Urothelium cell line (cell line): Measurements from ENCODE around the gene ATP2B2.
A peak's percentile ranks its signal among the peaks of the same experiment; 100 is the strongest.

ENCODE experiments used
- DNase-seq: peaks from one replicate; pipeline ENCODE4 v3.0.0; 2011; ENCODE audit warnings: low spot score, mixed read lengths
- FAIRE-seq: peaks from 2 replicates; lab custom pipeline; 2011; peaks lifted over from hg19 to GRCh38; lab: Jason Lieb, UNC

The ATP2B2 gene

DNA sequence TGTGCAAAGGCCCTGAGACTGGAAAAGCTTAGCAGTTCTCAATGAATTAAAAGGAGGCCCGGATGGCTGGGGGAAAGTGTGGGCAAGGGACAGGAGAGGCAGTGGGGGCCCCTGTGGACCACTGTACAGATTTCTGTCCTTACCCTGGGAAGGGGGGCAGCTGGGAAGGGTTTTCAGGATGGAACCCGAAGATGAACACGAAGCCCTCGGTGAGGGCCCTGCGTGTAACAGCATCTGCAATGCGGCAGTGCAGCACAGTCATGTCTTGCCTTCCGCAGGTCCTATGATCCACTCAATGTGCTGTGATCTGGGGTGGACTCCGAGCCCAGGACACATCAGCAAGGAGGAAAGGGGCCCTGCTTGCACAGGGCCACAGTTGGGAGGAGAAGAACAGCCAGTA lies 7.9 kb upstream of the ATP2B2 start:
- FAIRE-seq (no peak), DNase-seq (no peak)

DNA sequence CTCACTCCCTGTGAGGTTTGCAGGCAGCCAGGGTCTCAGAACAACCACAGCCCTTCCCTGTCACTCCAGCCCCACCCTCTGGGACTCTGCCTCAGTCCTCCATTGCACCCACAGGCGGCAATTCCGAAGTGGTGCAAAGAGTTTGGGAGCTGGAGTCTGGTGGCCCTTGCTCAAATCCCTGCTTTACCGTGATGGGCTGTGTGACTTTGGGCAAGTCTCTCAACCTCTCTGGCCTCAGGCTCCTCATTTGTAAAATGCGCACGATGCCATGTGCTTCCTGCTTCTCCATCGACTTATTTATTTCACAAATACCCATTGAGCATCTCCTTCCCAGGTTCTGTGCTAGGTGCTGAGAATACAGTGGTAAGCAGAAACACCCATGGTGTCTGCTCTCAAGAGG lies 7.3 kb upstream of the ATP2B2 start:
- FAIRE-seq (no peak), DNase-seq (no peak)

DNA sequence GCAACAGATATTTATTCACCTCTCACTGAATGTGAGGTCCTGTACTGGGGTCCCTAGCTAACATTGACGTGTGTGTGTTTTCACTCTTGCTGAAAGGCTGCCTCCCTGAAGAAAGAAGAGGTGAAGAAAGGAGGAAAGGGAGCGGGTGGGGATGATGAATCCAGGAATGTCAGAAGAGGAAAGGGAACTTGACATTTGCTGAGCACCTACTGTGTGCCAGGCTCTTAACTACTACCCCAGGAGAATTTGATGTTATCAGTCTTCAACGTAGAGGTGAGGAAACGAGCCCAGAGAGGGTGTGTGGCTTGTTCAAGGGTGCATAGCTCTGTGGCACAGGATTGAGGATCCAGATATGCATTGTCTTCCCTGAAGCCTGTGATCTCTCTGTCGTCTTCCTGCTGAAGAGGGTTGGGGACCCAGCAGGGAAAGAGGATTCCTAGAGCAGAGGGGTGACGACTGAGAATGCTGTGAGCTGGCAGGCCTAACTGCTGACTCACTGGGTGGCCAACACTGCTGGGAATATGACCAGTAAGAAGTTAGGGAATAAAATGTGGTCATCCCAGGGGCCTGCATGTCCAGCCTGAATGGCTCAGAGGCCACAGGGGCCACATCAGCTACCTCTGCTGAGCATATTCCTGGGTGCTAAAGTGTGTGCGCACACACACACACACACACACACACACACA lies 6.6 kb upstream of the ATP2B2 start:
- FAIRE-seq (peak; percentile 40), DNase-seq (peak; percentile 61)

DNA sequence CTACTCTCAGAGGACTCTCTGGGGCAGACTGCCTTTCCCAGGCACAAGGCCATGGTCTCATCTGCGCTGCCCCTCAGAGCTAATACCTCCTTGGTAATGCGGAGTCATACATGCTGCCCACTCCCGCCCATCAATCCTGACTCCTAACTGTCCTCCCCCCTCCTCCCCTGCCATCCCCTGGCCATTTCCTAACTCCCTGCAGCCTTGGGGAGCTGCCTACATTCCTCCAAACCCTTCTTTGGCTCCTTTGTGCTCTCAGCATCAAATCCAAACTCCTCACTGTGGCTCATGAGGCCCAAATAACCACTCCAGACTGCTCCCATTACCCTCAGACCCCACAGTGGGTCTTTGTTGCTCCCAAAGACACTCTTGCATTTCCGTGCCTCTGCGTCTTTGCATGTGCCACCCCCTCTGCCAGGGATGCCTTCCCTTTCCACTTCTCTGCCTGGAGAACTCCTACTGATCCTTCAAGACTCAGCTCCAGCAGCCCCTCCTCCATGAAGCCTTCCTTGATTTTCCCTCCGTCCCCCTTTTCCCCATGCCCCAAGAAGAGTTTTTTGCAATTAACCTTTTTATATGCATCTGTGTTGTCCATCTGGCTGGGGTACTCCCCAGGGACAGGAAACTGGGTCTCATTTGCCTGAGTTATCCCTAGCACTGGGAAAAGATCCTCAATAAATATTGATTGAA lies 5.5 kb upstream of the ATP2B2 start:
- FAIRE-seq = no peak
- DNase-seq = no peak

DNA sequence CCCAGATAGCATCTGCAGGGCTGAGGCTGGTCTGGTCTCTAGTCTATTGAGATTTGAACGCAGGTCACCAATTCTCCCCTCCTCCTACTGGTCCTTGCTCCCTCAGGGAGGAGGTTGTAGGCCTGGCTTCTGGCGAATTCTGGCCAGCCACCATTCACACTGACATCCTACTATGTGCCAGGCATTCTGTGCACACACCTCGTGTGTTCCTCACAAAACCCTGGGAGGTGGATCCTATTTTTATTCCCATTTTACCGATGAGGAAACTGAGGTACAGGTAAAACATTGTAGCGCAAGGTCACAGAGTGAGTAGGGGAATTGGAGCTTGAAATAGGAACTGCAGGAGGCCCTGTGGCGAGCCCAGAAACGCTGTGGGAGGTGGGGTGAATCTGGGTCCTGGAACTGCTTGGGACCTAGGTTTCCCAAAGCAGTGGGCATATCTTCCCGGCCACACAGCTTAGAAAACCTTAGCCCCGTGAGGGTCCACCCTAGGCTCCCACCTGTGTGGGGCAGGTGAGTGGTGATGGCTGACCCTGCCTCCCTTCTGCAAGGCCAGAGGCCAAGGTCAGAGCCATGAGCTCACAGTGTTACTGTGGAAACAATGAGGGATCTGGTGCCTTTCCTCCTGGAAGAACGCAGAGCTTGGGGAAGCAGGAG lies 4.8 kb upstream of the ATP2B2 start:
- DNase-seq (no peak), FAIRE-seq (no peak)

DNA sequence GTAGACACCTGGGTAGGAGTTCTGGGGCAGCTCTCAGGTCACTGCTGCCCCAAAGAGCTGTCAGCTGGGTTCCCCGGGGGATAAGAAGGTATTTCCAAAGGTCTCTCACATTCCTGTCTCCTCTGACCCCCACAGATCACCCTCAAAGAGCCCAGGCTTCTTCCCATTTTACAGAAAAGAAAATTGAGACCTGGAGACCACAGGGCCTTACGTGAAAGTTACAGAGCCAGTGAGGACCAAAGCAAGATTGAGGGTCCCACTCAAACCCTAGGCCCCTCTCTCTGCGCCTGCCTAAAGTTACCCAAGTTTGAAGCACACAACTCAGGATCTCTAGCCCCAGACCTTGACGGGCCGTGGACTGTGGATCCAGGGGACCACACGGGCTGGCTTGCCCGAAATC lies 3.9 kb upstream of the ATP2B2 start:
- no peak for DNase-seq
- no peak for FAIRE-seq

DNA sequence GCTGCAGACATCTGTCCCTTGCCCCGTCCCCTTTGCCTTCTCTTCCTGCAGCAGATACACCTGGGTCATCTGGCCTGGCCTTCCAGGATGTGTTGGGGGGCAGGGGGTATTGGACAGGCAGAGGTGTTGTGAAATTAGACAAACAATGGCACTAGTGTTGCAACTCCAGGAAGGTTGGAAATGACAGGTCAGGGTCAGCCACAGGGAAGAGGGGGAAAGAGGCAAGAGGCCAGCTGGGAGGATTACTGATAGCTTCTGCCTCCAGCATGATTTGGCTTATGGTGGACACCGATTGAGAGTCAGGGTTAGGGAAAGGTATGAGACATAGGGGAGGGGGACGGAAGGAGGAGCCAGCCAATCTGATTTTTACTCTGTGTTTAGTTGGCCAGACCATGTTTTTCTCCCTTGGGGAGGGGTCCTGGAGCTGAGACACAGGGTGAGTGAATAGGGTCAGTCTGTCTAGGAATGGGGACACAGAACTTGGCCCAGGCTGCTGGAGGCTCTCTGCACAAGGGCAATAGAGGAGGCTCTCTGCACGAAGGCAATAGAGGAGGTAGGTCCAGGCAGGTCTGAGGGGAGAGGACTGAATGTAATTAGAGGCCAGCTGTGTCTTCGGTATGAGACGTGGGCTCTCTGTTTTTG lies 3.4 kb upstream of the ATP2B2 start:
- FAIRE-seq = no peak
- no peak for DNase-seq

DNA sequence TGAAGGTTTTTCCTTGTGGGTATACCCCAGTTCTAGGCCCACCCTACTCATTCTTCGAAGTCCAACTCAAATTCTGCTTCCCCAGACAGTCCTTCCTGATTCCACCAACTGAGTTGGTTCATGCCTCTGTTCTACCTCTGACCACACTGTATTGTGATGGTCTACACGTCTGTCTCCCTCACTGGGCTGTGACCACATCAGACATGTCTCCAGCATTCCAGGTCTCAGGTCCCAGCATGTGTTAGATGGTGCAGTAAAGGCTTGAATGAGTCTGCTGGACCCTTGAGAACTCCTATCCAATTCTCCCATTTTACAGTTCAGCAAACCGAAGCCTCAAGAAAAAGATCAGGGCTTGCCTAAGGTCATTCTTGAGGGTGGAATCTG lies 2.8 kb upstream of the ATP2B2 start:
- FAIRE-seq (no peak), DNase-seq (no peak)

DNA sequence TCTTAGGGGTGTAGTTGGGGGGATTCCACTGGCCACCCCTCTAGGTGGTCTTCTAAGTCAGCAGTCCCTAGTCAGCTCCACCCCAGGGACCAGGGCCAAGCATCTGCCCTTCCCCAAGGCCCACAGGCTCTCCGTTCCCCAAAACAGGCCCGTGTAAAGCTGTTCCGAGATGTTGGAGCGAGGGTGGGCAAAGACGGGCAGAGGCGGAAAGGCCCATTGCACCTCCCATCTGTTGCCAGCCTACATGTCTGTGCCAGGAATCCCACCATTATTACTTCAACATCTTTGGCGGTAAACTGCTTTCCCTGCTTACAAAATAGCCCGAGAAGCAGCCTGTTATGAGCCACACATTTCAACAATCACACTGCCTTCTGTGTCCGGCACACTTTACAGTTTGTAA lies 1.9 kb upstream of the ATP2B2 start:
- FAIRE-seq (no peak), DNase-seq (no peak)

DNA sequence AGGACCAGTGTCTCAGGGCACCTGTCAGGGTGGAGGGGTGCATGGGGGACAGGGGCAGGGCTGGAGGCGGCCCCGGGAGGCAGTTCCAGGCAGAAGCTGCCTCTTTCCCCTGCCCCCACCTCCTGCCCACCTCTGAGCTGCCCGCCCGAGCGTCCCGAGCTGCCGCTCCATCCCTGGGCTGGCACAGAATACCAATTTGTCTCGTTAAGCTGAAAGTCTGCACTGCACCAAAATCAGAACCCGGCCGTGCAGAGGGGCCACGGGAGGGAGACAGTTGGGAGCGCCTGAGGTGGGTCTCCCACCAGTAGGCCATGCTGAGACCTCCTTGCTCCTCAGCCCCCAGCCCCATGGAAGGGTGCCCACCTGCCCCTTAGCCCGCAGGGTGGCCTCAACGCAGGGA lies 1.3 kb upstream of the ATP2B2 start:
- DNase-seq (no peak), FAIRE-seq (no peak)

DNA sequence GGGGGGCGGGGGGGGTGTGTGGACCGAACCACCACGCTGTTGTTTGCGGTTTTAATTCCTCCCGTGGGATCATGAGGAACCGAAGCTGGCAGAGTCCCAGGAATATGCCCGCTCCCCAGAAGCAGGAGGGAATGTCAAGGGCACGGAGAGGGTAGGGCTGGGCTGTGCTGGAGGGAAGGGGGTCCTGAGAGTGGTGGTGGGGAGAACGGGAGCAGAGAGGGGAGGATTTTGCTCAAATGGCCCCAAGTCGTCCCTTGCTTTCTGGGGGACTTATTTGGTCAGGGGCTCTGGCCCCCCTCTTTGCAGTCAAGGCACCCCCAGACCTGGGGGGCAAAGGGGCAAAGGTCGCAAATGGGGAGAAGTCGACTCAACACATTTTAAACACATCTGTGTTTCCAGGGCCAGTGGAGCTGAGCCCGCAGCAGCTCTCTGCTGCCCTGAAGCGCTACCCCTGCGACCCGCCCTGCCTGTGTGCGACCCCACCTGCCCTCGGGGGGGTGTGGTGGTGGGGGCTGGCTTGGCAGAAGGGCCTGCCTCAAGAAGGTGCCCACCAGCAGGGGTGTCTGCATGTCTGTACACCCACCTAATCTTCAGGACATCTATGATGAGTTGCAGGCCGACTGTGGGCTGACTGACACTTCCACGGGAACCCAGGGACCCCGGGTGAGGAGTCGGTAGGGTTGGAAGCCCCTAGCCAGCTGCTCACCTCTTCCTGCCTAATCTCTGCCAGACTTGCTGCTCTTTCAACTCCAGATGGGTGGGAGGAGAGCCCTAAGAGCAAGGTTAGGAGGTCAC lies 602 bp upstream of the ATP2B2 start:
- no peak for DNase-seq
- no peak for FAIRE-seq

DNA sequence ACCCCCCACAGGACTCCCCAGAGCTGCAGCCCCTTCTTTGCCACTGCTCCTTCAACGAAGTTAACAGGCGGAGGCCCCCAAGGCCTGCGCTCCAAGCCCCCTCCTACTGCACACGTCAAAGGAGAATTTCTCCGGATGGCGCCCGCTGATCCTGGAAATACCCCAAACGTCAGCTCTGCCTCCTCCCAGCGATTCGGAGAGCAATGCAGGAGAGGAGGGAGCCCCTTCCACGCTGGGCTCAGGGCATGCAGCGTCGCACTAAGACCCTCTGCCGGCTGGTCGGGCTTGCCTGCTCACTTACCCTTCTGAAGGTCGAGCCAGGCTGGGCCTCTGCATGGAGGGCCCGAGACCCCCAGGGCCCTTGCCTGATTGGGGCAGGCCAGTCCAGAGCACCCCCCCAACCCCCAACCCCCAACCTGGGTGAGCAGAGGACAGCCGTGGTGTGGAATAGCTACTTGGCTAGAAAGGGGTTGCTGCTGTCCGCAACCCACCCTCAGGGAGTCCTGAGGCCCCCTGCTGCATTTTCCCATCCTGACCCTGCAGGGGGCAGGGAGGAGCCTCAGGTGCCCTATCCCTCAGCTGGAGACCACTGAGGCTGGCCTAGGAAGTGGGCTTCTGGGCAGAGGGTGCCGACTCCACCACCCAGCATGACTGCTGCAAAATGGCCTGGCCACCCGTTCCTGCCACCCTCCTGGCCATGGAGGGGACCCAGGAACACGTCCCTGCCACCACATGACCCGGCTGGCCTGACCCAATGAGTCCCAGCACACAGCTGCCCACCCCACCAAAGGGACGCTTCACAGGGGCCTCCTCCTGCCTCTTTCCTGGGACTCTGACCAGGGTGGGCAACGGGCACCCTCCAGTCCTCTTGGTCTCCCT lies 976 bp downstream of the ATP2B2 start:
- FAIRE-seq (no peak), DNase-seq (no peak)

DNA sequence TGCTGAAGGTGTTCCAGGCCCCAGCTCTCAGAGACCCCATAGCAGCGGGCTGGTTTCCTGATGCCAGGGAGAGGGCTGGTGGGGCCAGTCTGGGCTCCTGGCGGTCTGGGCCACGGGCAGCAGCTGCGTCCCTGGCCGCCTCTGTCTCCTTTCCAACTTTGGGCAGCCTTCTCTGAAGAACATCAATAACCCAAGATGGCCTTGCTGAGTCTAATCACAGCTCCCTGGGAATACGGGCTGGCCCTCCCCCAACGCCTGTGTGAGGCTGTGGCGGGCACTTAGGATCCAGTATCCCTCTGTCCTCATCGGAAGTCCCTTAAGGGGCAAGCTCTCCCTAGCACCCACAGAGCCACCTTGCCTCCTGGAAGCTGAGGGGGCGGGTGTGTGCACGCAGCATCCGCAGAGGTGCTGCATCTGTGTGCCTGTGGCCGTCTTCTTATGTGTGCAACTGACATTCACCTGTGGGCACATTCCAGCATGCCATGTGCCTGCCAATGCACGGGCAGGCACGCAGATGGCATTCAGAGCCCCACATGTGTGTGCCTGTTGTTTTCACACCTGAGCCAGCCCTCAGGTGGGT lies 2.1 kb downstream of the ATP2B2 start:
- FAIRE-seq (no peak), DNase-seq (no peak)

DNA sequence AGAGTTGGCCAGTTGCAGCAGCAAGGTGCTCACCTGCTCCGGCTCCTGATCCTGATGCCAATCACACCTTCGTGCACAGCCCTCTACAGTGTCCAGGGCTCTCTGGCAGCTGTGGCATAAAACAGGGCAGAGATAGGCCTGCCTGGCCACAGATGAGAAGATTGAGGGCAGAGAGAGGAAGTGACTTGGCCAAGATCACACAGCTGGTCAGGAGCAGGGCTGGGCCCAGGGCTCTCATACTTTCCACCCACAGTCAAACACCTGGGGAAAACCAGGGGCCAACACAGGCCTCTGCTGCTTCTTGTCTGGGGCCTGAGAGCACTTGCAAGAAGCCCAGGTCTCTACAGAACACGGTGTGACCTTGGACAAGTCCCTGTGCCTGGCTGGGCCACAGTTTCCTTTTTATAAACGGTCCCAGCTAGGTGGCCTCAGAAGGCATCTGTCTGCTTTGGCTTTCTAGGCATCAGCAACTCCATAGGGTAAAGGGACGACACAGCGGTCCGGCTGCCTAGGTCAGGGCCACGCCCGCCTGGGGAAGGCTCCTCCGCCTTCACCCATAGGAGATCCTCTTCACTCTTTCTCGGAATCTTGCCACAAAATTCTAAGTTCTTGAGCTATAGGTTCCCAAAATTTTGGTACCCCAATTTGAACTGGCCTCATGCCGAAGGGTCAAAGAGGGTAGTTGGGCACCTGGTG lies 3.1 kb downstream of the ATP2B2 start:
- no peak for FAIRE-seq
- no peak for DNase-seq

DNA sequence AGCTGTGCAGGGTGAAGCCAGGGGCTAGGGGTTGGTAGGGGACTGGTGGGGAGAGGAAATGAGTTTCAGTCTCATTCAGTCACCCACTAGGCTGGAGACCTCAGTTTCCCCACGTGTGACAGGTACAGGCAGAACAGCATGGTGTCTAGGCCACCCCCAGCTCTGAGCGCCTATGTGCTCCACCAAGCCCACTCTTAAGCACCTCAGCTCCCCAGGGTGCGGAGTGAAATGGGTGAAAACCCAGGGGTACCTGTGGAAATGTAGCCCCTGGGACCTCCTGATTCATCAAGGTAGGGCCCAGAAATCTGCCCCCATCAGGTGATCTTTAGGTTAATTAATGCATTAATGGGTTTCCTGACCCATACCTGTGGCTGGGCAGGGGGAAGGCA lies 3.7 kb downstream of the ATP2B2 start:
- no peak for FAIRE-seq
- no peak for DNase-seq

DNA sequence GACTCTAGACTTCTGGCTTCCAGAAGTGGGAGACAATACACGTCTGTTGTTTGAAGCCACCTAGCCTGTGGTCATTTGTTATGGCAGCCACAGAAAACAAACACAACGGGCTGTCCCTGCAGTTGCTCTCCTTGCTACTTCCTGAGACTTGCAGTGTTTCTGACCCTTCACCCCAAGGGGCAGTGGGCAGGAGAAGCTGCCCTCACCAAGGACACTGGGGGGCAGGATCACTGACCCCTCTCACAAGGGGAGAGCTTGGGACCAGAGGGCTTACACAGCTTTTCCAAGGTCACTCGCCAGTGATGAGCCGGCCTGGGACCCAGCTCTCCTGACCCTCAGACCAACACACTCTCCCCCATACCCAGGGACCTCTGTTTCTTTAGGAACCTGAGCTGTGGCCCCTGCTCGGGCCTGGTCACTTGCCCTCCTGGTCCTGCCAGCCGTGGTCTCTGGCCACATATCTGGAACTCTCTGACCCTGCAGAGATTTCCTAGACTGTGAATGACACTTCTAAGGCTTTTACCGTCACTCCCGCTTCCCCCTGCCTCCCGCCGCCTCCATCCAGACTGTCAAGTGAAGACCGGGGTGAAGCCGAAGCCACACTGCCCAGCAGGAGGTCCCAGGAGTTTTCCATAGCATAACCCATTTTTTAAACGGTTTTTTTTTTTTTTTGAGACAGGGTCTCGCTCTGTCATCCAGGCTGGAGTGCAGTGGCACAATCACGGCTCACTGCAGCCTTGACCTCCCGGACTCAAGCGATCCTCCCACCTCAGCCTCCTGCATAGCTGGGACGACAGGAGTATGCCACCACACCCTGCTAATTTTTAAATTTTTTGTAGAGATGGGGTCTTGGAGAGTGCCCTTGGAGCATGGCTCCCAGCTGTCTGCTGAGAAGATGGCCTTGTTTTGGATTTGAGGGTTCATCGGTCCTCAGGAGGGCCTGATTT lies 4.4 kb downstream of the ATP2B2 start:
- DNase-seq = no peak
- no peak for FAIRE-seq

DNA sequence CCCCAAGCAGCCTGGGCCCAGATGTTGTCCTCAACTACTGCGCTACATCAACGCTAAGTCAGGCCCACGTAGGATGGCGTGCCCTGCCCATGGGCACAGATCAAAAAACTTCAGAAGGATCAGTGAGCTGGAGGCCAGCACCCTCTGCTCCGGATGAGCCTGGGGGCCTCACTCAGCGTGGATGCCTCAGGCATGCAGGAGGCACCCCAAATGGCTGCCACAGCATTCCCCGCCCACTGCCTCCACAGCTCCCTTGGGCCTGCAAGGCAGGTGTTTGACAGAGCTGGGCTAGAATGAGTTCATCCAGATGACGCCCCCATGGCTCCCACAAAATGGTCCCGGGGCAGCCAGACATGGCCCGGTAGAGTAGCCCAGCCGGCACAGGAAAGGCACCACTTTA lies 7.1 kb downstream of the ATP2B2 start:
- FAIRE-seq (no peak), DNase-seq (no peak)

DNA sequence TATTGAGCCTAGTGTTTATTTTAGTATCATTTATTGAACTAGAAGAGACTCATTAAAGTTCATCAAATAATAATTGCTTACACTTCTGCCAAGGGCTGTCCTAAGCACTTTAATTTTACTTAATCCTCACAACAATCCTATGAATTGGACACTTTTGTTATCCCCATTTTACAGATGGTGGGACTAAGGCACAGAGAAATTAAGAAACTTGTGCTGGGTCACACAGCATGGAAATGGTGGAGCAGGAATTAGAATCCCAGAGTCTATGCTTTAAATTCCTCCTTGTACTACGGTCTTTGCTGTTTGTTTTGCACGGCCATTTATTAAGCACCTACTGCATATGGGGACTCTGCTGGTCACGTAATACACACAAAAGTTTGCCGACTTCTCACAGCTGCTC lies 7.9 kb downstream of the ATP2B2 start:
- DNase-seq (no peak), FAIRE-seq (no peak)
